DOHH2 (cell line): ENCODE data around the gene HSD3B7.

ENCODE experiments used
- H3F3A ChIP-seq: fragments of 200-600 bp; sonication (generic), shearing (Covaris generic); 2 replicates; pipeline ENCODE4 v1.6.0; 2016; ENCODE audit warnings: antibody characterized with exemption, mild to moderate bottlenecking; ENCODE audit not compliant: control insufficient read depth, insufficient read depth
- H3K27ac ChIP-seq: fragments of 200-600 bp; sonication (generic); 2 replicates; pipeline ENCODE4 v1.5.1; 2014; ENCODE audit warnings: low read depth, mild to moderate bottlenecking, low read length, moderate library complexity
- H3K27me3 ChIP-seq: fragments of 200-600 bp; sonication (generic); 2 replicates; pipeline ENCODE4 v1.6.1; 2014; ENCODE audit warnings: mild to moderate bottlenecking, low read length, mixed read lengths; ENCODE audit not compliant: control insufficient read depth
- H3K36me3 ChIP-seq: fragments of 200-600 bp; sonication (generic); 2 replicates; pipeline ENCODE4 v1.6.1; 2014; ENCODE audit warnings: mild to moderate bottlenecking, low read length, moderate library complexity, mixed read lengths; ENCODE audit not compliant: control insufficient read depth
- H3K4me1 ChIP-seq: fragments of 200-600 bp; sonication (generic); 2 replicates; pipeline ENCODE4 v1.6.1; 2014; ENCODE audit warnings: mild to moderate bottlenecking, low read length, mixed read lengths; ENCODE audit not compliant: control insufficient read depth
- H3K4me2 ChIP-seq: fragments of 200-600 bp; sonication (generic); 2 replicates; pipeline ENCODE4 v1.6.0; 2014; ENCODE audit warnings: mild to moderate bottlenecking, low read length, moderate library complexity
- H3K4me3 ChIP-seq: fragments of 200-600 bp; sonication (generic); 2 replicates; pipeline ENCODE4 v1.5.1; 2014; ENCODE audit warnings: mild to moderate bottlenecking, low read length, mixed read lengths
- H3K79me2 ChIP-seq: fragments of 200-600 bp; sonication (generic); 2 replicates; pipeline ENCODE4 v1.6.1; 2014; ENCODE audit warnings: mild to moderate bottlenecking, low read length, mixed read lengths; ENCODE audit not compliant: control insufficient read depth
- H3K9me2 ChIP-seq: fragments of 200-600 bp; sonication (generic); replicated peaks from 2 replicates; pipeline ENCODE4 v1.6.1; 2014; ENCODE audit warnings: mild to moderate bottlenecking, low read length, mixed read lengths; ENCODE audit not compliant: control insufficient read depth
- H3K9me3 ChIP-seq: fragments of 200-600 bp; sonication (generic); 2 replicates; pipeline ENCODE4 v1.6.1; 2014; ENCODE audit warnings: antibody characterized with exemption, low read length, mixed read lengths; ENCODE audit not compliant: control insufficient read depth, insufficient read depth
- H4K20me1 ChIP-seq: fragments of 200-600 bp; sonication (generic); 2 replicates; pipeline ENCODE4 v1.6.0; 2014; ENCODE audit warnings: low read depth, mild to moderate bottlenecking, antibody characterized with exemption, low read length, moderate library complexity; ENCODE audit not compliant: control insufficient read depth, insufficient read depth
- CTCF ChIP-seq: fragments of 200-600 bp; sonication (generic); IDR thresholded peaks from one replicate; pipeline ENCODE4 v1.5.1; 2014; ENCODE audit warnings: antibody characterized with exemption, mild to moderate bottlenecking, low read depth, low read length; ENCODE audit not compliant: poor library complexity, severe bottlenecking
- EZH2phosphoT487 ChIP-seq: fragments of 200-600 bp; sonication (generic); IDR thresholded peaks from 2 replicates; pipeline ENCODE4 v1.6.1; 2017; ENCODE audit warnings: borderline replicate concordance, mild to moderate bottlenecking, antibody characterized with exemption, low read length, moderate library complexity, mixed read lengths

The HSD3B7 gene

GRCh38 chr16:31000671-31001382 is 15.8 kb downstream of the HSD3B7 start:
- no peak overlapping the region for H3K4me2 ChIP-seq
- no peak for TF ChIP-seq EZH2phosphoT487
- H4K20me1 ChIP-seq = no peaks in the 10 kb centered on the region
- H3K9me2 ChIP-seq = no peaks in the 10 kb centered on the region
- H3K36me3 ChIP-seq = no peaks in the 10 kb centered on the region
- no peak overlapping the region for H3K27ac ChIP-seq
- no peak overlapping the region for H3K4me3 ChIP-seq
- H3K27me3 ChIP-seq = peaks cover 11% of the 10 kb centered on the region
- H3K9me3 ChIP-seq = no peaks in the 10 kb centered on the region
- H3F3A ChIP-seq = no peaks in the 10 kb centered on the region
- H3K79me2 ChIP-seq = no peaks in the 10 kb centered on the region
- H3K4me1 ChIP-seq = peaks cover 7% of the 10 kb centered on the region

GRCh38 chr16:31001507-31002249 is 16.7 kb downstream of the HSD3B7 start:
- Histone ChIP-seq H4K20me1 (no peaks in the 10 kb centered on the region), H3K4me1 (peaks cover 4% of the 10 kb centered on the region), H3K79me2 (no peaks in the 10 kb centered on the region), H3K4me3 (no peak overlapping the region), H3K4me2 (no peak overlapping the region), H3F3A (no peaks in the 10 kb centered on the region), H3K9me2 (no peaks in the 10 kb centered on the region), H3K36me3 (no peaks in the 10 kb centered on the region), H3K27ac (no peak overlapping the region), H3K27me3 (peaks cover 11% of the 10 kb centered on the region), H3K9me3 (no peaks in the 10 kb centered on the region)
- TF ChIP-seq CTCF = no peak
- no peak for TF ChIP-seq EZH2phosphoT487

- Histone ChIP-seq H3K79me2 (no peaks in the 10 kb centered on the region), H3K9me3 (no peaks in the 10 kb centered on the region), H3F3A (no peaks in the 10 kb centered on the region), H3K4me3 (no peak overlapping the region), H3K4me2 (no peak overlapping the region), H3K36me3 (no peaks in the 10 kb centered on the region), H3K9me2 (no peaks in the 10 kb centered on the region), H3K27me3 (peaks cover 9% of the 10 kb centered on the region), H4K20me1 (no peaks in the 10 kb centered on the region), H3K27ac (no peak overlapping the region), H3K4me1 (no peaks in the 10 kb centered on the region)
- TF ChIP-seq EZH2phosphoT487 (no peak), CTCF (no peak)
Measured at GRCh38 chr16:31002250-31002700, 17.3 kb downstream of the HSD3B7 start.

GRCh38 chr16:31002862-31003341 is 17.9 kb downstream of the HSD3B7 start:
- TF ChIP-seq CTCF = no peak
- no peak for TF ChIP-seq EZH2phosphoT487
- H3K27me3 ChIP-seq = peaks cover 9% of the 10 kb centered on the region
- no peaks in the 10 kb centered on the region for H3K36me3 ChIP-seq
- H3K4me1 ChIP-seq = no peaks in the 10 kb centered on the region
- H3K79me2 ChIP-seq = no peaks in the 10 kb centered on the region
- H3K27ac ChIP-seq = no peak overlapping the region
- H3K4me2 ChIP-seq = no peak overlapping the region
- H3K4me3 ChIP-seq = no peak overlapping the region
- H3F3A ChIP-seq = no peaks in the 10 kb centered on the region
- H3K9me2 ChIP-seq = no peaks in the 10 kb centered on the region
- no peaks in the 10 kb centered on the region for H3K9me3 ChIP-seq
- no peaks in the 10 kb centered on the region for H4K20me1 ChIP-seq
